DLD1 (cell line): ENCODE data around the gene NES.
"Not testable (repeated sequence)": the region's sequence is repeated elsewhere in the genome, so short reads cannot be mapped to it uniquely, and the experiment has no call there.

Experiments used
- in situ Hi-C: cut with HindIII; loops from 2 replicates; pipeline ENCODE4 v1.10.0; 2017; ENCODE audit warnings: low sequenced_read_pairs

Gene NES

DNA sequence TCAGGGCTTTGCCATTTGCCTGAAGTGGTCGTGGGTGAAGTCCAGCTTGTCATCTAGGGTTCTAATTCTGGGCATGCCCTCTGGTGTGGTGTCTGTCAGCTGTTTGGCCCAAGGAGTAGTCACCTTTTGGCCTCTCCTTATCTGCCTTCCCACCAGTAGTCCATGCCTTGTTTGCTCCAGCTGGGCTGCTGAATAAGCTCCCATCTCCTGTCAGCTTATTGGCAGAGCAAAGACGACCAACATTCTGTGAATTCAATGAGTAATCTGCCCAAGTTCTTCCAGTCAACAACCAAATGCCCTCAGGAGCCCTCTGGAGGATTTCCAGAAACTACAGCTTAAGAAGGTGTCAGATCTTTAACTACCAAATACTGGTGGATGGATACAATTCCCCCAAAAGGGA, 28.3 kb downstream of the NES start:
- in situ Hi-C loops, result no loop called here

DNA sequence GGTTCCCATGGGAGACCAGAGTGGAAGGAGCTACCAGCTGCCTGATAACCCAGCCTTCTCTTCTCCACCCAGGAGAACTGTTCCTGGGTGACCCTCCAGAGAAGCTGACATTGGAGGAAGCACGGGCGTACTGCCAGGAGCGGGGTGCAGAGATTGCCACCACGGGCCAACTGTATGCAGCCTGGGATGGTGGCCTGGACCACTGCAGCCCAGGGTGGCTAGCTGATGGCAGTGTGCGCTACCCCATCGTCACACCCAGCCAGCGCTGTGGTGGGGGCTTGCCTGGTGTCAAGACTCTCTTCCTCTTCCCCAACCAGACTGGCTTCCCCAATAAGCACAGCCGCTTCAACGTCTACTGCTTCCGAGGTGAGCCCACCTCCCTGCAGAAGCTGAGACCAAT, 28.7 kb downstream of the NES start:
- in situ Hi-C loops, result no loop called here

DNA sequence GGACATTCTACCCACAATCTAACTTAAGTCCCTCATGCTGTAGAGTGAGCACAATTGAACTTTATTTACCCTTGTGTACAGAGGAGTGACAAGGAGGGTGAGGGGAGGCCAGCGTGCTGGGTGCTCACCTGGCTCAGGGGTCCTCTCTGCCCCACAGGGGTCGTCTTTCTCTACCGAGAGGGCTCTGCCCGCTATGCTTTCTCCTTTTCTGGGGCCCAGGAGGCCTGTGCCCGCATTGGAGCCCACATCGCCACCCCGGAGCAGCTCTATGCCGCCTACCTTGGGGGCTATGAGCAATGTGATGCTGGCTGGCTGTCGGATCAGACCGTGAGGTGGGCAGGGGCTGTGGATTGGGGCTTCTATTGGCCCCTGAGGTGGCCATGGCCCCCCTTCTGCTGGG, 29.9 kb downstream of the NES start:
- in situ Hi-C loops, result no loop called here

DNA sequence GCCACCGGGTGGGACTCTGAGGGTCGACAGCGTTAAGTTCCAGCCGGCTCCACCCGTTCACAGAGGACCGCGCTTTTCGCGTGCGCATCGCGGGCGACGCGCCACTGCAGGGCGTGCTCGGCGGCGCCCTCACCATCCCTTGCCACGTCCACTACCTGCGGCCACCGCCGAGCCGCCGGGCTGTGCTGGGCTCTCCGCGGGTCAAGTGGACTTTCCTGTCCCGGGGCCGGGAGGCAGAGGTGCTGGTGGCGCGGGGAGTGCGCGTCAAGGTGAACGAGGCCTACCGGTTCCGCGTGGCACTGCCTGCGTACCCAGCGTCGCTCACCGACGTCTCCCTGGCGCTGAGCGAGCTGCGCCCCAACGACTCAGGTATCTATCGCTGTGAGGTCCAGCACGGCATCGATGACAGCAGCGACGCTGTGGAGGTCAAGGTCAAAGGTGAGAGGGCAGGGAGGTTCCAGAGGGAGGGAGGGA, 30.4 kb downstream of the NES start:
- in situ Hi-C loops, result no loop called here

DNA sequence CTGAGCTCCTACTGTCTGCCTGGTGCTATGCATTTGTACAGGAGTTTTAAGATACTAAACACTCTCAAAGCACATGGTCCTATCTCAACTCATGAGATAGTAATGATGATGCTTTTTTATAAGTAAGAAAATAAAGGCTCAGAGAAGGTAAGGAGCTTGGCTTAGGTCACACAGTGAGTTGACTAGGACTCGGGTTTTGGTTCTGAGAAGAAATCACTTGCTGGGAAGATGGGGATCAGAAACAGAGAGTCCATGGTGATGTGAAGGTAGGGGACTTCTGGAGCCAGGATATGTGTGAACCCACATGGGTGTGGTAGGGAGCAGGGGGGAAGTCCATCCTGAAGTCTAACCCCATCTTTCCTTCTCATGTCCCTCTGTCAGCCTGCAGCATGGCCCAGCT, 31.5 kb downstream of the NES start:
- in situ Hi-C loops, result no loop called here

DNA sequence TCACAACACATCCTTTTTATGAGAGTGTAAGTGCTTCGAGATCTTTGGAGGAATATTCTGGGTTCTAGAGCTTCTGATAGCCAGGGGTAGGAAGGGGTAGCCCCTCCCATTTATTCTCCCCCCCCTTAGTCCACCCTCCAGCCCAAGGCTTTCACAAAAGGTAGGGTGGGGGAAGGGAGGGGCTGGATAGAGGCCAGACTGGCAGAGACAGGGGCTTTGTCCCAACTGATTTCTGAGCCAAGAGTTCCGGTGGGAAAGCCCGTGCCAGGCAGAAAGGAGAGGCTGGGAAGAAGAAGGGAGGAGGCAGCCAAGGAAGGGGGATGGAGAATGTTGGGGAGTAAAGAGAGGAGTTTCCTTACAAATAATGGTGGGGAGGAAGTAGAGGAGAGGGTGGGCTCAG, 32.2 kb downstream of the NES start:
- in situ Hi-C loops, result no loop called here

DNA sequence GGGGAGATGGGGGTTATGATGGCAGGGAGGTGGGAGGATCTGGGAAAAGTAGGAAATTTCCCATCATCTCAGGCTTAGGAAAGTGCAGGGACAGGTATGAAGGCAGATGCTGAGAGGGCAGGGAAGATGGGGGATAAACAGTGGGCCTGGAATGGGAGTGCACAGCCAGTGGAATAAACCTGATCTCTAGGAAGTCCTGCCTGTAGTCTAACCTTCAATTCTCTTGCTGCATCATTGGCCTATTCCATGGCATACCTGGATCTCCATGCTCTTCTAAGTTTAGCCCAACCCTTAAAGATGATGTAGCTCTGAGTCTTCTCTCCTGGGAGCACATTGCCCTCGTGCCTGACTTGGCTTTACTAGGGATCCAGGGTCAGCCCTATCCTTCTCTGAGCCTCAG, 32.6 kb downstream of the NES start:
- in situ Hi-C loops, result no loop called here

DNA sequence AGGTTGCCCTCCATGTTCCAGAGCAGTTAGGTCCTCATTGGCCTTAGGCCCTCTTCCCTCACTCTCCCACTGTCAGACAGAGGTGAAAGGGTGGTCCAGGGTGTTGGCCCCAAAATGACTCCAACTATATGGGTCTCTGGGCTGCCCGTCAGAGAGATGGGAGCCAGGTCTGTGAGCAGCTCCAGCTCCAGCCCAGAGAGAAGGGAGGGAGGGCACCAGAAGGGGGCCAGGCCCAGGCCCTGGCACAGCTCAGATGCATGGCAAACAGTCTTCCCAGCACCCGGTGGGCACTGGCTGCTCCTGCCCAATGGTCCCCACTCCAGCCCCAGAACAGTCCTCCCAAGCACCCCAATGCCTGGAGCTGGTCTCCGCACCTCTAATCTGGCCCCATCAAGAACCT, 33.1 kb downstream of the NES start:
- in situ Hi-C loops, result no loop called here

DNA sequence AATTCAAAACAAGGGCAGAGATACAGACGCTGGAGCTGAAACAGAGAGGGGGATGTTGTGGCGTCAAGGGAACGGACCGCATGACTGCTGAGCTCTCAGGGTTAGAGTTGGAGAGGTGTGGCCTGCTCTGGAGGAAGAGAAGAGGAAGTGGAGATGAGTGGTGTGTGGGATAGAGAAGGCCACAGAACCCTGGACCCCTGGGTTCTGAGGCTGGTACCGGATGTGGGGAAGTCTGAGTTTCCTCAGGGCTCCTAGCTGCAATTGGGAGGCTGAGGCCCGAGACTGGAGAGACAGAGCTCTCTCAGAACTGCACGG, 33.5 kb downstream of the NES start:
- in situ Hi-C loops, result no loop called here

DNA sequence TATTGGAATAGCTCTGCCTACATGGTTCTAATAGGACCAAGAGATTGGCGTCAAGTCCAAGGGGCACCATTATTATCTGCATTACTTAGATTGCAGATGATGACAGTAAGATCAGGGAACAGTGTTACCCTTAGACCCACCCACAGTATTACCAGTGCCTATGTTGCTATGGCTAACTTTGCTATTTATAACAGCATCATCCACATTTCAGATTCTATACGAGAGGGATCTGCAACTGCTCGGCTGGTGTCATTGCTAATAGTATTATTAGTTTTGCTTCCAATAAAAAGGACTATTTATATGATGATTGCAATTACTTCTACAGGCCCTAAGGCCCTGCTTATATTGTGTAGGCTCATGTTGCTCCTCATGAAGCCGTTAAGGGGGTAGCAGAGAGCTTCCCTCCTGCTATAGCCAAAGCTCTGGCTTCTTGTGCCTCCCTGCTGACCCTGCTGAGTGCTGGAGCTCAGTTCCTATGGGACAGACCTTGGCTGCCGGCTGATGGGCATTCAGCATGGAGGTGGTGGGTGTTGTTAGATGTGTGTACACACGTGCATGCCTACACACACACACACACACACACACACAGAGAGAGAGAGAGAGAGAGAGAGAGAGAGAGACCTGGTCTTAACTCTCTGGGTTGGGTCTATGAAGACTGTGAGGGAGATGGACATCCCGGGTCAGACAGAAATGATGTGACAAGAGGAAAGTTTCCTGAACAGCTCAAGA, 34.0 kb downstream of the NES start:
- in situ Hi-C loops, result no loop called here

DNA sequence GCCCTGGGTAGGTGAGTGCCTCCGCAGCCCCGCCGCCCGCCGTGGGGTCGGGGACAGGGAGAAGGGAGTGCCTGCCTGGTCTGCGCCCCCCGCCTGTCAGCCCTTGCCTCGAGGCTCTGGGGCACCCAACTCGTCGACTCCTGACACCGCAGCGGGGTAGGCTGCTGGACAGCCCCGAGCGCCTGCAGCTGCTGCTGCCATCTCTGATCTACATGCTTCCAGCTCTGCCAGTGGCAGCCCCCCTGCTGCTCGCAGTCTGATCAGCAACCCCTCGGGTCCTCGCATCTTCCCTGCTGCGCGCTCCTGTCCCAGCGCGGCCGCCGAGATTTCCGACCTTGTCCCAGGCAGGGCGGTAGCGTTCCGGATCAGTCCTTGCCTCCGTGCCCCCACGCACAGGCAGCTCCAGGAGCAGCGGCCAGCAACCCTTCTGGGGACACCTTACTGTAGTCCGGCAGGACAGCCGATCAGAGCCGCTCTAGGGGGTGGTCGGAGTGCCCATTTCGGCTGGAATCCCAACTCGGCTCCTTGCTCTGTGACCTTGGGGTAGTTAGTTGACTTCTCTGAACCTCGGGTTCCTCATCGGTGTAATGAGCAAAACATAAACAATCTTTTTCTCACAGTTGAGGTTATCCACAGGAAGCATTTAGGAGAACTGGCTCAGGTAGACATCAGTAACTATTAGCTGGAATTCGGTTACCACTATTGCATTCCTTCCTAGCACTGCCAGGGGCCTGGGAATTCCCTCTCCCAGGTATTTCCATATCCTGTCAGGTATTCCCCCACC, 34.8 kb downstream of the NES start:
- in situ Hi-C loops, result no loop called here

DNA sequence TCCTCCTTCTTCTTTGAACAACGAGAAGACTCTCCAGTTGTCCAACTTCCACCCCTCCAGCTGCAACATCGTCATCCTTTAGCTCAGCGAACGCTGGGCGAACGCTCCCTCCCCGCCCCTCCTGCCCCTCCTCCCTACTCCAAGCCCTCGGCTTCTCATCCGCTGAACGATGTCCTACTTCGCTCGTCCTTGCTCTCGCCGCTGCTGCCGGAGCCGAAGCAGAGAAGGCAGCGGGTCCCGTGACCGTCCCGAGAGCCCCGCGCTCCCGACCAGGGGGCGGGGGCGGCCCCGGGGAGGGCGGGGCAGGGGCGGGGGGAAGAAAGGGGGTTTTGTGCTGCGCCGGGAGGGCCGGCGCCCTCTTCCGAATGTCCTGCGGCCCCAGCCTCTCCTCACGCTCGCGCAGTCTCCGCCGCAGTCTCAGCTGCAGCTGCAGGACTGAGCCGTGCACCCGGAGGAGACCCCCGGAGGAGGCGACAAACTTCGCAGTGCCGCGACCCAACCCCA, 35.4 kb downstream of the NES start, which contains the start of gene BCAN:
TSS of gene BCAN (plus strand) at position 357 of the 504 bp plus-strand sequence. CDS start 3,938 bp downstream, outside the sequence.
- in situ Hi-C loops, result no loop called here

DNA sequence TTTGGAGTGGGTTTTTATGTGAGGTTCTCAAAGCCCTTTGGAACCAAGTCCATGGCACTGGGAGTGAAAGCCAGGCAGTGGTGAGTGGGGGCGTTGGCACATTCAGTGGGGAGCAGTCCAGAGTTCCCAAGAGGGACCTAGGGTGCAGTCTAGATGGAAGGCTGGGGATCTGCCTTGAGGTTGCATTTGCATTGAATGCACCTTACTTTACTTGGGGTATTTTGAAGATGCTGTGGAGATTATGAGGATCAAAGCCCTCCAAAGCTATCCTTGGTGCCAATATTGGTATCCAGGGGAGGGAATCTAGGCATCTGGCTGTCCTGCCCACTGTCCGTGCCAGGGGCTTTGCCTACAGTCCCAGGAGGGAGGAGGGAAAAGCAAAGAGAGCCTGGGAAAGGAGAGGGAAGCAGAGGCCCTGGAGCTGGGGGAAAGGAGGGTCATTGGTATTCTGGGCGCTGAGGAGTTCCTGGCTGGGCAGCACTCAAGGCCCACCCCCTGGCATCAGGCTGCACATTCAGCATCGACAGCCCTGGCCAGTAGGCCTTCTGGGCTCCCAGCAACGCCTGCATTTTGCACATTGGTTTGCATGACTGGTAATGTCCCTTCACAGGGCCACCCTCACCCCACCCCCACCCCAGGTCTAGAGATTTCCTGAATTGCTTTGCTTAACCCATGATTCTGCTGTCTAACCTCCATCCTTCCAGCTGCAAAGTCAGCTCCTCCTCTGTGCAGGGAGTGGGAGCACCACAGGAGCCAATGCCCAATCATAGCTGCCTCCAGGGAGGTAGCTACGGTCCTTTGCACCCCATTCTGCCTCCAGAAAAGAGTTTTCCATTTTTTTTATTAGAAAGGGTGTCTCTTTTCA, 36.1 kb downstream of the NES start:
- in situ Hi-C loops, result no loop called here

DNA sequence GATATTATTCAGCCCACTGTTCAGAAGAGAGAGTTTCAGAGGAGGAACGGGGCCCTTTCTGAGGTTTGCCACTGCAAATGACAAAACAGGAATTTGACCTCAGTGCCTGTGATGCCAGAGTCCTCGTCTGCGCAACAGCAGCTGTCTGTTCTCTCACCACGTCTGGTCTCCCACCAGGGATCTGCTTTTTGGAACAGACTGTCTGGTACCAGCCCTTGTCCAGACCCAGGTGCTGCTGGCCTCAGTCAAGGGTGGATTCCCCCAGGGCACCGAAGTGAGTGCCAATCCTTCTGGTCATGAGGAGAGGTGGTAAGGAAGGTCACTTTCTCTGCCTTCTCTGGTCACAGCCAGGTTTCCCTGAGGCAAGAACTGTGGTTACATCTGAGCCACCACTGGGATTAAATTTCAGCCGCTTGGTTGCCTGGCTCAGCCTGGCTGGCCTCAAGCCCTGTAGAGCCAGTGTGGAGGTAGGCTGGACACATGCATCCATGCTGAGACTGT, 37.6 kb downstream of the NES start:
- in situ Hi-C loops, result no loop called here

DNA sequence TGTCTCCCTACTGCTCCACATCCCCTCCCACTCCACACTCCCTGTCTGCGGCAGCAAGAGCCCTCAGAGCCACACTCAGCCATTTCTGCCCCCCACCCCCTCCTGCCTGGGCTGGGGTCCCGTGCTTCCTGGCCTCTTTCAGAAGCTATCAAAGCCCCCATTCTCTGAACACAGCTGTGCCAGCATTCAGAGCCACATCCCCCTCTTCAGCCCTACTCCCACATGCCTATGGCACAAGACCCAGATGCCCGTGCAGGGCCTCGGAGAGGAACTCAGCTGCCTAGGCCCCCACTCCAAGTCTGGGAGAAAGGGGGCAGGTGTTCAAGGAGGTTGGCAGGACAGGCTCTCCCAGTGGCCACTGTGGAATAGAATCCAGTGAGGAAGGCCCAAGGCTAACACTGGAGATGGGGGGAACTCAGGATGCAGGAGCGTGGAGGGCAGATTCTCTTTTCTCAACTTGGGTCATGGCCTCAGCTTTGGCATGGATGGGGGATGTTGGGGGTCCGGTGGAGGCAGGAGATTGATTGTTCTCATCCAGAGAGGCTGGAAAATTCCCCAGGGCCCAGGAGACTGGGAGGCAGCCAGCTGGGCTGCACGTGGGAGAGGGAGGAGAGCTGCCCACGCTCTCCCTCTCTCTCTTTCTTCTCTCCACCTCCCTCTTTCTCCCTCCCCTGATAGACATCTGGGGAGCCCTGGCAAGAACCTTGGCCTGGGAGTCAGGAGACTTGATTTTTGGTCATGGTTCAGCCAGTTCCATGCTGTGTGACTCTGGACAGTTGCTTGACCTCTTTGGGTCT, 38.8 kb downstream of the NES start:
- in situ Hi-C loops, result no loop called here

DNA sequence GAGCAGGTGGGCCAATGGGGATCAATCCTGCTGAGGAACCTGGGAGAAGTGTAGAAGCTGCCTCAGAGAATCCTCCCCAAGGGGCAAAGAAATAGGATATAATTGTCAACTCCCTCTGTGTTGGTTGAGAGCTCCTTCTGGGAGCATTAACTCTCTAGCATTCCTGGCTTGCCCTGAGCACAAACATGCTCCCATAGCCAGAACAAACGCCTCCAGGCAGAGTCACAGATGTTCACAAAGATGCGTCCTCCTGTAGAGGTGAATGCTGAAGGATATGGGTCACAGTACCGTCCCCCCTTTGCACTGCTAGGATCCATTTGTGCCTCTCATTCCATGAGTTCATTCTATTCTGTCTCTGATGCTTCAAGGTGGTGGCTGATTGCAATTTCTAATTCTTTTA, 44.9 kb downstream of the NES start:
- in situ Hi-C loops, result no loop called here

DNA sequence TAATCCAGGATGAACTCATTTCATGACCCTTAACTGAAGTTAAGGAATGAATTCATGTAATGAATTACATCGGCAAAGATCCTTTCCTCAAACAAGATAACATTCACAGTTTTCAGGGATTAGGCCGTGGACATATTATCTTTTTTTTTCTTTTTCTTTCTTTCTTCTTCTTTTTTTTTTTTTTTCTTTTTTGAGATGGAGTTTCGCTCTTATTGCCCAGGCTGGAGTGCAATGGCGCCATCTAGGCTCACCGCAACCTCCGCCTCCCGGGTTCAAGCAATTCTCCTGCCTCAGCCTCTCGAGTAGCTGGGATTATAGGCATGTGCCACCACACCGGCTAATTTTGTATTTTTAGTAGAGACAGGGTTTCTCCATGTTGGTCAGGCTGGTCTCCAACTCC, 46.1 kb downstream of the NES start:
- in situ Hi-C loops, result not testable (repeated sequence)

DNA sequence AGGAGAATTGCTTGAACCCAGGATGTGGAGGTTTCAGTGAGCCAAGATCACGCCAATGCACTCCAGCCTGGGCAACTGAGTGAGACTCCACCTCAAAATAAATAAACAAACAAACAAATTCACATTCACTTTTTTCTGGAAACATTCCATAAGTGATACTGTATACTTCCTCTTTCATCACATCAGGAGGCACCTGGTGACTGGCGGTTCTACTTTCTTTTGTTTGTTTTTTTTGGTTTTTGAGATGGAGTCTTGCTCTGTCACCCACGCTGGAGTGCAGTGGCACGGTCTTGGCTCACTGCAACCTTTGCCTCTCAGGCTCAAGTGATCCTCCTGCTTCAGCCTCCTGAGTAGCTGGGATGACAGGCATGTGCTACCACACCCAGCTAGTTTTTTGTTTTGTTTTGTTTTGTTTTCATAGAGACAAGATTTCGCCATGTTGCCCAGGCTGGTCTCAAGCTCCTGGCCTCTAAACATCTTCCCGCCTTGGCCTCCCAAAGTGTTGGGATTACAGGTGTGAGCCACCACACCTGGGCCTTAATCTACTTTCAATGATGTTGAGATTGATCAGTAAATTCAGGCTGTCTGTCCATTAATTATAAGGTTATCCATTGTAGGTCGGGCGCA, 47.3 kb downstream of the NES start:
- in situ Hi-C loops, result no loop called here

DNA sequence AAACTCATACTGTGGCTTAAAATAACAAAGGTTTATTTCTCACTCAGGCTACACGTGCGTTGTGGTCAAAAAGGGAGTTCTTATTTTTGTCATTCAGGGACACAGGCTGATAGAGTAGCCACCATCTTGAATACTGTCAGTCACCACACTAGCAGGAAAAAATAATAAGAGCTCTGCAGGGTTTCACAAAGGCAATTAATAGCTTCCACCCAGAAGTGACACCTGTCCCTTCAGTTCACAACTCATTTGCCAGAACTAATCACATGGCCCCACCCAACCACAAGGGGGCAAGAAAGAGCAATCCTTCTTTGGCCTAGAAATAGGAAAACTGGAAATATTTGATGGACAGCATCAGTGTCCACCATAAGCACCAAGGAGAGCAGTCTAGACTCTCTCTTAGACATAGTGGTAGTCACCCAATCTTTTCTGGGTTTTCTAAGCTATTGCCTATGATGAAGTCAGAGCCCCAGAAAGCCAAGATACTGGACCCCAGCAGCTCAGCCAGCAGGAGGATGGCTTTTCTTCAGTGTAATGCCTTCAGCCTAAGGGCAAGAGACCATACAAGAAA, 49.8 kb downstream of the NES start:
- in situ Hi-C loops, result no loop called here

DNA sequence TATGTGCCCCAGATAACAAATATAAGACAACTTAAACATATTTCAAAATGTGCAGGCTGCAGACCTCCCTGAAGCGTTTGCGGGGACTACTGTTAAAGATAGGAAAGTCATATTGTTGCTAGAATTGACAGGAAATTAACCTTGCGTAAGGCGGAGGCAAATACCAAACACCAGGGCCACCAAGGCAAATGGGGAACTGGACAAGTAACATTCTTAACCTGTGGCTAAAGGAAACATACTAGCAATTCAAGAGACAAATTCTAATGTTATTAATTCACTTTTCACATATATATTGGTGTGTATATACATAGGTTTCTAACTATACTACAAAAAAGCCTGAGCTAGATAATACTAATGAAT, 51.1 kb downstream of the NES start:
- in situ Hi-C loops, result no loop called here
